Thyroid gland (tissue), 4 donors: ENCODE measurements around the gene SUGCT.

Experiments used
- POLR2A ChIP-seq, 2 donors: fragments of 450-650 bp; IDR thresholded peaks; one replicate each; pipeline ENCODE4 v1.6.1; 2017; ENCODE audit warnings: antibody characterized with exemption in 2 of 2, mild to moderate bottlenecking in 2 of 2, moderate library complexity in 1 of 2
- TF ChIP-seq, protein P1 (sequence below), 6 experiments: fragments of 200-600 bp in 3 of 6; fragments of 450-650 bp in 3 of 6; sonication (generic) in 3 of 6; IDR thresholded peaks; one replicate each; pipeline ENCODE4 v1.5.1; 2016 to 2019; ENCODE audit warnings: antibody characterized with exemption in 6 of 6, mild to moderate bottlenecking in 2 of 6, inconsistent platforms in 1 of 6, moderate library complexity in 1 of 6

DNA sequence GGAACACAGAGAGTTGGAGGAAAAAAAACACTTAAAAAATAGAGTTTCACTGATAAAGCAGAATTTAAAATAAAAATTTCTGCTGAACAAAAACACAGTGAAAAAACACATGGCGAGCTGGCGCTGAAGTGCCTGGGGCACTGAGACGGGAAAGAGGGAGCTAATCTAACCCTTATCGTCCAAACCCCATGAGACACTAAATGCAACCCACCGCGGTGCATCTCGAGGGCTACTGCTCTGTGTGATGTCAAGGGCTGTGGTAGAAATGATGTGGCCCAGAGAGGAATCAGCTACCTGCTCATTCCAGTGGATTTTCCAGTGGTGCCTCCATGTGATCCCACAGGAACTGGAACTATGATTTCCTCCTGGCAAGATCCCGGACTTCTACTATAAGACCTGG, 499.3 kb downstream of the SUGCT start:
- TF ChIP-seq, protein P1, sequence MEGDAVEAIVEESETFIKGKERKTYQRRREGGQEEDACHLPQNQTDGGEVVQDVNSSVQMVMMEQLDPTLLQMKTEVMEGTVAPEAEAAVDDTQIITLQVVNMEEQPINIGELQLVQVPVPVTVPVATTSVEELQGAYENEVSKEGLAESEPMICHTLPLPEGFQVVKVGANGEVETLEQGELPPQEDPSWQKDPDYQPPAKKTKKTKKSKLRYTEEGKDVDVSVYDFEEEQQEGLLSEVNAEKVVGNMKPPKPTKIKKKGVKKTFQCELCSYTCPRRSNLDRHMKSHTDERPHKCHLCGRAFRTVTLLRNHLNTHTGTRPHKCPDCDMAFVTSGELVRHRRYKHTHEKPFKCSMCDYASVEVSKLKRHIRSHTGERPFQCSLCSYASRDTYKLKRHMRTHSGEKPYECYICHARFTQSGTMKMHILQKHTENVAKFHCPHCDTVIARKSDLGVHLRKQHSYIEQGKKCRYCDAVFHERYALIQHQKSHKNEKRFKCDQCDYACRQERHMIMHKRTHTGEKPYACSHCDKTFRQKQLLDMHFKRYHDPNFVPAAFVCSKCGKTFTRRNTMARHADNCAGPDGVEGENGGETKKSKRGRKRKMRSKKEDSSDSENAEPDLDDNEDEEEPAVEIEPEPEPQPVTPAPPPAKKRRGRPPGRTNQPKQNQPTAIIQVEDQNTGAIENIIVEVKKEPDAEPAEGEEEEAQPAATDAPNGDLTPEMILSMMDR (IDR thresholded peaks at IDR 0.05): no peak
- TF ChIP-seq POLR2A (IDR thresholded peaks at IDR 0.05): no peak
